Thymus (tissue), 14 donors: ENCODE data around the gene UBE2O. TPM values are rescaled to one million over a fixed set of nuclear protein-coding genes. Genes with fewer than 3 reads are reported as not detected.

Experiments
- DNase-seq, 9 donors: peaks; one replicate each; pipeline ENCODE4 v3.0.0-alpha.2; 2013; ENCODE audit warnings: low spot score in 9 of 9, low read depth in 6 of 9, missing footprints in 1 of 9
- H3K27ac ChIP-seq, 2 donors: one replicate each; pipeline ENCODE4 v1.5.1; 2013; ENCODE audit warnings: control low read depth in 1 of 2, low read depth in 1 of 2, low read length in 1 of 2, mild to moderate bottlenecking in 1 of 2, moderate library complexity in 1 of 2
- H3K27me3 ChIP-seq, 2 donors: one replicate each; pipeline ENCODE4 v1.5.1; 2013; ENCODE audit warnings: low read length in 1 of 2; ENCODE audit not compliant: control insufficient read depth in 2 of 2, insufficient read depth in 1 of 2
- H3K36me3 ChIP-seq, 2 donors: one replicate each; pipeline ENCODE4 v1.5.1; 2013; ENCODE audit warnings: low read length in 1 of 2, mild to moderate bottlenecking in 1 of 2, moderate library complexity in 1 of 2; ENCODE audit not compliant: control insufficient read depth in 2 of 2, insufficient read depth in 2 of 2
- H3K4me1 ChIP-seq, 2 donors: one replicate each; pipeline ENCODE4 v1.5.1; 2013; ENCODE audit warnings: low read length in 2 of 2; ENCODE audit not compliant: control insufficient read depth in 2 of 2, insufficient read depth in 2 of 2
- H3K4me3 ChIP-seq, 2 donors: one replicate each; pipeline ENCODE4 v1.5.1; 2013; ENCODE audit warnings: low read length in 2 of 2, control low read depth in 1 of 2, mild to moderate bottlenecking in 1 of 2
- H3K9me3 ChIP-seq, 2 donors: one replicate each; pipeline ENCODE4 v1.5.1; 2013; ENCODE audit warnings: low read length in 1 of 2, mild to moderate bottlenecking in 1 of 2; ENCODE audit not compliant: control insufficient read depth in 2 of 2, insufficient read depth in 1 of 2
- WGBS: extraction: QIAGEN DNeasy Blood & Tissue Kit; methylation state at CpG from one replicate; pipeline ENCODE4 v1.1.7; 2013; 5-methylcytosine and 5-hydroxymethylcytosine counted together
- long read RNA-seq, 10 donors: transcript quantifications; one replicate each; lab custom pipeline, GENCODE V29; 2026
- polyA plus RNA-seq: library from polyadenylated mRNA; stranded (reverse); fragments of 200-250 nt; gene quantifications from one replicate; pipeline ENCODE4 v1.2.3, GENCODE V29; 2013
- total RNA-seq: library from RNA; stranded (reverse); fragments of 120-200 nt; gene quantifications from one replicate; pipeline ENCODE4 v1.2.4, GENCODE V29; 2013
- donor health status: healthy.

UBE2O gene
- 8.8 TPM for total RNA-seq
- 11.1 TPM for polyA plus RNA-seq
- long read RNA-seq, donor 1, result 0 reads
- long read RNA-seq, donor 2, result 0 reads
- long read RNA-seq, donor 3, result 0 reads
- long read RNA-seq, donor 4, result 0 reads
- long read RNA-seq, donor 5, full-length matches to known transcripts, result 1 of 1 reads
- long read RNA-seq, donor 5, partial matches to known transcripts, result 0 of 1 reads
- long read RNA-seq, donor 5, other reads (novel, unspliced or antisense), result 0 of 1 reads
- long read RNA-seq, donor 6, full-length matches to known transcripts, result 2 of 2 reads
- long read RNA-seq, donor 6, partial matches to known transcripts, result 0 of 2 reads
- long read RNA-seq, donor 6, other reads (novel, unspliced or antisense), result 0 of 2 reads
- long read RNA-seq, donor 7, result 0 reads
- long read RNA-seq, donor 8, result 0 reads
- long read RNA-seq, donor 9, result 0 reads
- long read RNA-seq, donor 10, result 0 reads

DNA sequence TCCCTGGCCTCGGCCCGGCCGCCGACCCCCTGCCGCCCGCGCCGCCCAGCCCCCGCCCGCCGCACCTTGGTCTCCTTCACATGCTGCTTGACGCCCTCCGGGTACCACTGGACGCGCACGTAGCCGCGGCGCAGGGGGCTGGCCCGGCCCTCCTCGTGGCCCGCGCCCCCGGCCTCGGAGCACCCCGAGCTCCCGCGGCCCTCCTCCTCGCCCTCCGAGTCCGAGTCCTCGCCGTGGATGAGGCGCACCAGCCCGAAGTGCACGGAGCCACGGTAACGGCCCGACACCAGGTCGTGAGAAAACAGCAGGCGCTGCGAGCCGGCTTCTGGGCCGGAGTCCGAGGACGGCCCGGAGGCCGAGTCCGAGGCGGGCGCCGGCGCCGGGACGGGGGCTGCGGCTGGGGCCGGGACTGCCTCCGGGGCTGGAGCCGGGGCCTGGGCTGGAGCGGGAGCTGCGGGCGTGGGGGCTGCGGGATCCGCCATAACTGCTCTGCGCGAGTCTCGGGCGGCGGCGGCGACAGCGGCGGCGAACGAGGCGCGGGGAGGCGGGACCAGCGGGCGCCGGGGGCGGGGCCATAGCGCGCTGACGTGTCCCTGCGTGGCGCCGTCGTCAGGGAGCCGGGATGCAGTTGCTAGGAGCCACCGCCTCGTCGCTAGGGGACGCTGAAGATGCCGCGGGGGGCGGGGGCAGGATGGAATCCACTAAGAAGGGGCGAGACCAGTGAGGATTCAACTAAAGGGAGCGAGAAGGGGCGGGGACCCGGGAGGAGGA is at the start of gene UBE2O:
Gene UBE2O (minus strand): TSS at position 493 of the 771 bp plus-strand sequence. CDS start 11 bp downstream, at position 482.
- H3K4me3 ChIP-seq, result peak within 1 kb of the TSS; percentile 62 to 71
- peak within 1 kb of the TSS; percentile 28 to 70 for H3K27ac ChIP-seq
- peak; percentile 37 to 93 (median 82) for DNase-seq
- under 1% methylated on average over 101 of the region's 101 CpGs for WGBS
- H3K27me3 ChIP-seq, result peaks cover 0 to 2% of the 10 kb centered on the region in 2 donors
- no peaks in the 10 kb centered on the region for H3K9me3 ChIP-seq
- H3K4me1 ChIP-seq, result peaks cover 11 to 21% of the 10 kb centered on the region in 2 donors
- peaks cover 0 to 4% of the 10 kb centered on the region in 2 donors for H3K36me3 ChIP-seq

DNA sequence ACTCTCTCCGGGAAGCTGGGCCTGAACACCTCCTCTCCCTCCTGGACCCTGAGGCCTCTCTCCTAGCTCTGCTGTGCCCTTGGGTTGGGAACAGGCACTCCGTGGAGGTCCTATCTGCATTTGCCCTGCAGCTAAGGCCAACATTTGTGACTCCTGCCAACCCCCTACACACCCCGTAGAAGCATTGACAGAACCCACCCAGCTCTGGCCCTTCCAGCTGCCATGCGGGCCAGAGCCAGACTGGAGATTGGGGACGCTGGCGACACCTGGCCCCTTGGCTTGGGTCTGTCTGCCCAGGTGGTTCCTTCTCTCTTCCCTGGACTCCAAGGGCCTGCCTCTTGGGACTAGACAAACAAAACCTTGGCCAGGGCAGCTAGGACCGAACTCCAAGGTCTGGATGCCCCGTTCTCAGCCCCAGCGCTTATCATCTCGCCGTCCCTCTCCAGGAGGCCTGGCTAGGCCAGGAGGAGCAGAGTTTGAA is 48.9 kb upstream of the UBE2O start:
- peaks cover 11 to 48% of the 10 kb centered on the region in 2 donors for H3K4me1 ChIP-seq
- H3K27ac ChIP-seq, result peak overlapping the region in 1 of 2 donors; percentile 38
- DNase-seq, result no peak
- no peaks in the 10 kb centered on the region for H3K9me3 ChIP-seq
- H3K4me3 ChIP-seq, result peak overlapping the region in 1 of 2 donors; percentile 58
- H3K36me3 ChIP-seq, result no peaks in the 10 kb centered on the region
- WGBS, result 90% methylated on average over 11 of the region's 11 CpGs
- H3K27me3 ChIP-seq, result peaks cover 14 to 28% of the 10 kb centered on the region in 2 donors

DNA sequence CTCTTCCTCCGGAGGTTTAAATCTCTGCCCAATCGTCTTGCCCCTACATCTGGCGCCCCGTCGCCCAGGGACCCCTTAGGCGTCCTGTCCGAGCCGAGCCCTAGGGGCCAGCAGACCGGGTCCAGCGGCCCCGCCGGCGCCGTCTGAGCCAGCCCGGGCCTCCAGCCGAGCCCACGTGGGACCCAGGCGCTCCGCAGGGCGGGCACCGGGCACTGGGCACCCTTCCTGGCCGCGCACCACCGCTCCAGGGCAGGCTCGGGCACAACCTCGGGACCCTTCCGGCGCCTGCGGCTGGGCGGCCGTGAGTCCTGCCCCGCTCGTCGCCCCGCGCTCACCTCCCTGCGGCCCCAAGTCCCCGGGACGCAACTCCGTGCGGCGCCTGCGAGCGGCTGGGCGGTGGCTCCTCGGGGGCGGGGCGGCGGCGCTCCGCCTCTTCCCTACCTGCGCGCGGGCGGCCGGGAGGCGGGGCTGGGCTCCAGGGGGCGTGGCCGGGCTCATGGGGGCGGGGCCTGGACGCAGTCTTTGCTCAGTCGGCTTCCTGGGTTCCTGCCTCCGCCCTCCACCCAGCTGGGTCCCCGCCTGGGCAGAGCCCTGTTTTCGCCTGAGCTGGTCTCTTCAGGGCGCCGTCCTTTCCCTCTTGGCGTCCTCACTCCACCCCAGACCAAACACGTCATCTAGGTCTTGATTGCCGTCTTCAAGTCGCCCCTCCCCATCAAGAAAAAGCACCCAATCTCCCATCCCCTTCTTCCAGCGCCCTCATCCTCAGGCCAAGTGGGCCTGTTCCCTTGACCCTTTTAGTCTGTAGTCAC is 48.3 kb upstream of the UBE2O start, which contains the start of gene RHBDF2:
Gene RHBDF2 (minus strand): TSS at position 406 of the 809 bp plus-strand sequence. CDS start 19,899 bp downstream, outside the sequence.
- Histone ChIP-seq H3K27me3 (peaks cover 14 to 24% of the 10 kb centered on the region in 2 donors), H3K4me3 (peak within 1 kb of the TSS; percentile 35 to 58), H3K27ac (peak within 1 kb of the TSS in 1 of 2 donors; percentile 88), H3K36me3 (no peaks in the 10 kb centered on the region), H3K4me1 (peaks cover 11 to 43% of the 10 kb centered on the region in 2 donors), H3K9me3 (no peaks in the 10 kb centered on the region)
- peak in 8 of 9 donors; percentile 60 to 92 (median 82) for DNase-seq
- 1% methylated on average over 72 of the region's 72 CpGs for WGBS

DNA sequence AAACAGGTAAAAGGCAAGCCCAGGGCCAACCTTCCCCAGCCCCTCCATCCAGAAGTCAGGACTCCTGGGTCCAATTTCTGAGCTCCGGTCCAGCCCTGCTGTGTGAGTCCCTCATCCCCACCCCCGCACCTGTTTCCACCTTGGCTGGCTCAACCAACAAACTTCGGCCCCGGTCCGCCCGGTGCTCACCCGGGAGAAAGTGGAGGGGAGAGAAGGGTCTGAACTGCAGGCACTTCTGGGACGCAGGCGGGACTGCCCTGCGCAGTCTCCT is 47.7 kb upstream of the UBE2O start:
- H3K4me3 ChIP-seq, result peak overlapping the region; percentile 35 to 58
- no peaks in the 10 kb centered on the region for H3K36me3 ChIP-seq
- peaks cover 14 to 24% of the 10 kb centered on the region in 2 donors for H3K27me3 ChIP-seq
- 10% methylated on average over 10 of the region's 10 CpGs for WGBS
- no peak overlapping the region for H3K27ac ChIP-seq
- H3K9me3 ChIP-seq, result no peaks in the 10 kb centered on the region
- DNase-seq, result no peak
- H3K4me1 ChIP-seq, result peaks cover 11 to 43% of the 10 kb centered on the region in 2 donors

DNA sequence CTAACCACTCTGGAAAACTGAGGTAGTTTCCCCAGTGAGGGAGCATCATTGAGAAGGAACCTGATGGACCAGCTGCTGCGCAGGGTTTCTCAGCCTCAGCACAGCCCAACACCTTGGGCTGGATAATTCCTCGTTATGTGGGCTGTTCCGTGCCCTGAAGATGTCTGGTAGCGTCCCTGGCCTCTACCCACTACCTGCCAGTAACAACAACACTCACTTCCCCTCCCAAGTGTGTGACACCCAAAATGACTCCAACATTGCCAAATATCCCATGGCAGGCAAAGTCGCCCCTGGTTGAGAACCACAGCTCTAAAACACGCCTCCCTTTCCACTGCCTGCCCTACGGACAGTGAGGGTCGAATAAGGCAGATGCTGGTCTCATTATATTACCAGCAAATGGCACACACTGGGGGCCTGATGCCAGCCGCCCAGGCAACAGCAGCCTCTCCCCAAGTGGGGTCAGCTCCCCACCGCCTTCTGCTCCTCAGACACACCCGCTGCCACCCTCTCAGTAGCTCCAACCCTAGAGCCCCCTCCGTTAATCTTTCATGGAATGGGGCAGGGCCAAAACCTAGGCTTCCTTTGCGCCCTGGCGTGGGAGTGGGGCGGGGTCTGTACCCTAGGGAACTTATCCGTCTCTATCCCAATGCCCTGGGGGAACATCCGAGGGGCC is 47.3 kb upstream of the UBE2O start:
- peaks cover 11 to 43% of the 10 kb centered on the region in 2 donors for H3K4me1 ChIP-seq
- 87% methylated on average over 17 of the region's 17 CpGs for WGBS
- peaks cover 14 to 24% of the 10 kb centered on the region in 2 donors for H3K27me3 ChIP-seq
- H3K27ac ChIP-seq, result peak overlapping the region in 1 of 2 donors; percentile 56
- no peaks in the 10 kb centered on the region for H3K9me3 ChIP-seq
- peak overlapping the region; percentile 35 to 58 for H3K4me3 ChIP-seq
- no peaks in the 10 kb centered on the region for H3K36me3 ChIP-seq
- no peak for DNase-seq

DNA sequence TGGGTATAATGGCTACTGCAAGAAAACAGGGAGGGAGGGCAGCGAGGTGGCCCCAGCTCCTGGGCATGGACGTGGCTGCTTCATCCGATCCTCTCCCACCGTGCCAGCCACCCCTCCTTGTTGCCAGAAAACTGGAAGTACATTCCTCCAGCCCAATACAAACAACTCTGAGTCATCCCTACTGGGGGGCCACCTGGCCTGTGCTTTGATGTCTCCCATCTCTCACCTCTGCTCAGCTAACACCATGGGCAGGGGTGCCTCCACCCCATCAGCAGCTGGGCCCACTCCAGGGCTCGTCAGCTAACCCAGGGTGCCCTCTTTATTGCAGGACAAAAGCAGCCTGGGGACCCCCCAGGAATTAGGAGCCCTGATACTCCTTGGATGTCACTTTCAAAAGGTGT is 46.3 kb upstream of the UBE2O start:
- no peaks in the 10 kb centered on the region for H3K9me3 ChIP-seq
- DNase-seq, result no peak
- H3K27ac ChIP-seq, result peak overlapping the region in 1 of 2 donors; percentile 28
- H3K27me3 ChIP-seq, result peaks cover 14 to 24% of the 10 kb centered on the region in 2 donors
- WGBS, result 89% methylated on average over 5 of the region's 5 CpGs
- no peak overlapping the region for H3K4me3 ChIP-seq
- H3K36me3 ChIP-seq, result no peaks in the 10 kb centered on the region
- H3K4me1 ChIP-seq, result peaks cover 11 to 44% of the 10 kb centered on the region in 2 donors

DNA sequence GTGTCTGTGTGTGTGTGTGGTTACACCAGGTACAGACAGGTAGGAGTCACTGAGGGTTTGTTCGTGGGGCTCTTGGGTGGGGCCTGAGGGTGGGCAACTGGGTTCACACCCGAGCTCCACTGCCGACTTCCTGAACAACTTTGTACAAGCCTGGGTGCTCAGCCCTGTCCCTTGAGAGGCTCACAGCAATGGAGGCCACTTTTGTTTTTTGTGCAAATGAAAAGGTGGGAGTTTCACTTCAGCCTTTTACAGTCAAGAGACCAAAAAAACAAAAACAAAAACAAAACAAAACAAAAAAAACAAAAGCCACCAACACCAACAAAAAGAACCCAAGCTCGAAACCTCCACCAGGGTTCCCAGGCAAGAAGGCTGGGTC is 45.9 kb upstream of the UBE2O start:
- no peak for DNase-seq
- no peak overlapping the region for H3K4me3 ChIP-seq
- no peaks in the 10 kb centered on the region for H3K9me3 ChIP-seq
- H3K36me3 ChIP-seq, result no peaks in the 10 kb centered on the region
- H3K27ac ChIP-seq, result peak overlapping the region in 1 of 2 donors; percentile 48
- 86% methylated on average over 4 of the region's 4 CpGs for WGBS
- H3K27me3 ChIP-seq, result peaks cover 14 to 24% of the 10 kb centered on the region in 2 donors
- peaks cover 14 to 48% of the 10 kb centered on the region in 2 donors for H3K4me1 ChIP-seq
